Thyroid gland (tissue), 4 donors: ENCODE measurements around the gene ARHGAP24.
"Not testable (repeated sequence)": the region's sequence is repeated elsewhere in the genome, so short reads cannot be mapped to it uniquely, and the experiment has no call there.

ENCODE experiments used
- POLR2A ChIP-seq, 2 donors: fragments of 450-650 bp; IDR thresholded peaks; one replicate each; pipeline ENCODE4 v1.6.1; 2017; ENCODE audit warnings: antibody characterized with exemption in 2 of 2, mild to moderate bottlenecking in 2 of 2, moderate library complexity in 1 of 2
- TF ChIP-seq, protein P1 (sequence below), 6 experiments: fragments of 200-600 bp in 3 of 6; fragments of 450-650 bp in 3 of 6; sonication (generic) in 3 of 6; IDR thresholded peaks; one replicate each; pipeline ENCODE4 v1.5.1; 2016 to 2019; ENCODE audit warnings: antibody characterized with exemption in 6 of 6, mild to moderate bottlenecking in 2 of 6, inconsistent platforms in 1 of 6, moderate library complexity in 1 of 6

DNA sequence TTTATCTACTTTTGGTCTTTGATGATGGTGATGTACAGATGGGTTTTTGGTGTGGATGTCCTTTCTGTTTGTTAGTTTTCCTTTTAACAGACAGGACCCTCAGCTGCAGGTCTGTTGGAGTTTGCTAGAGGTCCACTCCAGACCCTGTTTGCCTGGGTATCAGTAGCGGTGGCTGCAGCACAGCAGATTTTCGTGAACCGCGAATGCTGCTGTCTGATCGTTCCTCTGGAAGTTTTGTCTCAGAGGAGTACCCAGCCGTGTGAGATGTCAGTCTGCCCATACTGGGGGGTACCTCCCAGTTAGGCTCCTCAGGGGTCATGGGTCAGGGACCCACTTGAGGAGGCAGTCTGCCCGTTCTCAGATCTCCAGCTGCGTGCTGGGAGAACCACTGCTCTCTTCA, 191.7 kb downstream of the ARHGAP24 start:
- TF ChIP-seq POLR2A (IDR thresholded peaks at IDR 0.05): not testable (repeated sequence)
- TF ChIP-seq, protein P1, sequence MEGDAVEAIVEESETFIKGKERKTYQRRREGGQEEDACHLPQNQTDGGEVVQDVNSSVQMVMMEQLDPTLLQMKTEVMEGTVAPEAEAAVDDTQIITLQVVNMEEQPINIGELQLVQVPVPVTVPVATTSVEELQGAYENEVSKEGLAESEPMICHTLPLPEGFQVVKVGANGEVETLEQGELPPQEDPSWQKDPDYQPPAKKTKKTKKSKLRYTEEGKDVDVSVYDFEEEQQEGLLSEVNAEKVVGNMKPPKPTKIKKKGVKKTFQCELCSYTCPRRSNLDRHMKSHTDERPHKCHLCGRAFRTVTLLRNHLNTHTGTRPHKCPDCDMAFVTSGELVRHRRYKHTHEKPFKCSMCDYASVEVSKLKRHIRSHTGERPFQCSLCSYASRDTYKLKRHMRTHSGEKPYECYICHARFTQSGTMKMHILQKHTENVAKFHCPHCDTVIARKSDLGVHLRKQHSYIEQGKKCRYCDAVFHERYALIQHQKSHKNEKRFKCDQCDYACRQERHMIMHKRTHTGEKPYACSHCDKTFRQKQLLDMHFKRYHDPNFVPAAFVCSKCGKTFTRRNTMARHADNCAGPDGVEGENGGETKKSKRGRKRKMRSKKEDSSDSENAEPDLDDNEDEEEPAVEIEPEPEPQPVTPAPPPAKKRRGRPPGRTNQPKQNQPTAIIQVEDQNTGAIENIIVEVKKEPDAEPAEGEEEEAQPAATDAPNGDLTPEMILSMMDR (IDR thresholded peaks at IDR 0.05): not testable (repeated sequence)
